Lower lobe of right lung (tissue), 2 donors: Measurements from ENCODE around the gene TOP2B. TPM values are rescaled to one million over a fixed set of nuclear protein-coding genes. Genes with fewer than 3 reads are reported as not detected.

Experiments
- ATAC-seq, 2 donors: fragments of 200-7000 bp; cut with Tn5 transposase; one replicate each; pipeline ENCODE4 v1.9.1; 2020 to 2022; ENCODE audit warnings: mild to moderate bottlenecking in 2 of 2, moderate library complexity in 2 of 2
- DNase-seq: peaks from one replicate; pipeline ENCODE4 v3.0.0-alpha.2; 2020
- H3K27ac ChIP-seq: fragments of 200-600 bp; one replicate; pipeline ENCODE4 v1.8.0; 2022
- H3K27me3 ChIP-seq: fragments of 200-600 bp; one replicate; pipeline ENCODE4 v1.8.0; 2022; ENCODE audit warnings: low read depth
- H3K36me3 ChIP-seq: fragments of 200-600 bp; one replicate; pipeline ENCODE4 v1.8.0; 2022; ENCODE audit warnings: mild to moderate bottlenecking
- H3K4me1 ChIP-seq: fragments of 200-600 bp; one replicate; pipeline ENCODE4 v1.8.0; 2022
- H3K4me3 ChIP-seq: fragments of 200-600 bp; one replicate; pipeline ENCODE4 v1.8.0; 2022; ENCODE audit warnings: mild to moderate bottlenecking
- H3K9me3 ChIP-seq: fragments of 200-600 bp; one replicate; pipeline ENCODE4 v1.8.0; 2022
- intact Hi-C: fragments of 100-400 bp; cut with DNase I; formaldehyde crosslinking; loops from one replicate; pipeline ENCODE4 v1.11.0; 2022
- total RNA-seq: library from RNA; stranded (reverse); fragmentation: NEBNext Ultra II Directional; extraction: Animal tissue kit (Norgen Biotek cat#: 25700); gene quantifications from one replicate; pipeline ENCODE4 v1.2.1, GENCODE V29; 2021
- TF ChIP-seq, protein P1 (sequence below): fragments of 200-600 bp; IDR thresholded peaks from one replicate; pipeline ENCODE4 v1.8.0; 2022; ENCODE audit warnings: antibody characterized with exemption, mild to moderate bottlenecking
- donor health status: DM: no; HTN: yes; CAD: no; lungs with severe emphysema.

The TOP2B gene
- total RNA-seq, 1 donor from 2014 or later = 92.1 TPM

DNA sequence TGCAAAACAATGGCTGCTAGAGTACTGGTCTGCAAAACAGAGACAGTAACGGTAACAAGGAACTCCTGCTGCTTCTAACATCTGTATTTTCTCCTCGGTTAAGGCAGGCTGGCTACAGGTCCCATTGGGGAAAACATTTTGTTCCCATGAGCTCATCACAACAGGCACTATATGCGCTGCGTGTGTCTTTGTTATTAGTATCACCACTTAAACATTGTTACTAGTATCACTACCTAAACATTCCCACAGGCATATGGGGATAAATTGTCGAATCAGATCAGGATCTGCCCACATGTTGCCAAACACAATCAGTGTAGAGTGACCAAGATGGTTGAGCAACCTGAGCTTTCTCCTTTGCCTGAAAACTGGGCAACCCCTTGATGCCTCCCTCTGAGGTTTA lies 77.2 kb downstream of the TOP2B start:
- intact Hi-C loops = no loop called here
- TF ChIP-seq, protein P1, sequence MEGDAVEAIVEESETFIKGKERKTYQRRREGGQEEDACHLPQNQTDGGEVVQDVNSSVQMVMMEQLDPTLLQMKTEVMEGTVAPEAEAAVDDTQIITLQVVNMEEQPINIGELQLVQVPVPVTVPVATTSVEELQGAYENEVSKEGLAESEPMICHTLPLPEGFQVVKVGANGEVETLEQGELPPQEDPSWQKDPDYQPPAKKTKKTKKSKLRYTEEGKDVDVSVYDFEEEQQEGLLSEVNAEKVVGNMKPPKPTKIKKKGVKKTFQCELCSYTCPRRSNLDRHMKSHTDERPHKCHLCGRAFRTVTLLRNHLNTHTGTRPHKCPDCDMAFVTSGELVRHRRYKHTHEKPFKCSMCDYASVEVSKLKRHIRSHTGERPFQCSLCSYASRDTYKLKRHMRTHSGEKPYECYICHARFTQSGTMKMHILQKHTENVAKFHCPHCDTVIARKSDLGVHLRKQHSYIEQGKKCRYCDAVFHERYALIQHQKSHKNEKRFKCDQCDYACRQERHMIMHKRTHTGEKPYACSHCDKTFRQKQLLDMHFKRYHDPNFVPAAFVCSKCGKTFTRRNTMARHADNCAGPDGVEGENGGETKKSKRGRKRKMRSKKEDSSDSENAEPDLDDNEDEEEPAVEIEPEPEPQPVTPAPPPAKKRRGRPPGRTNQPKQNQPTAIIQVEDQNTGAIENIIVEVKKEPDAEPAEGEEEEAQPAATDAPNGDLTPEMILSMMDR = no peak

DNA sequence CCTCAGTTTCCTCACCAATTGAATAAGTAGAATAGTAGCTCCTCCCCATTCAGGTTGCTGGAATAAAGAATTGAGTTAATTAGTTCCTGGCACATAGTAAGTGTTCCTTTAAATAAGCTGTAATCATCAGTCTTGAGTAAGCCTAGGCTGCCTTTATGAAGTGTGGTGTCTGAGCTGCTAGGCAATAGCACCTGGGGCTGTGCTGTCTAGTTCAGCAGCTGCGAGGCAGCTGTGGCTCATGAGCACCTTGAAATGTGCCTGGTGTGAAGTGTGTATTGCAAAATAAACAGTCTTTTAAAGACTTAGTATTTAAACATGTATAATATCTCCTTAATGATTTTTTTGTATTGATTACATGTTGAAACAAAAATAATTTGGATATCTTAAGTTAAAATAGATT lies 77.6 kb downstream of the TOP2B start:
- no peak overlapping the region for H3K4me3 ChIP-seq
- H3K36me3 ChIP-seq = no peaks in the 10 kb centered on the region
- H3K27me3 ChIP-seq = no peaks in the 10 kb centered on the region
- DNase-seq (no peak), ATAC-seq (no peak)
- H3K4me1 ChIP-seq = no peaks in the 10 kb centered on the region
- intact Hi-C loops = no loop called here
- TF ChIP-seq, protein P1 = no peak
- no peak overlapping the region for H3K27ac ChIP-seq
- H3K9me3 ChIP-seq = no peaks in the 10 kb centered on the region

More for the DNA sequence above, 77.2 kb downstream of the TOP2B start:
- H3K9me3 ChIP-seq = no peaks in the 10 kb centered on the region
- no peak overlapping the region for H3K4me3 ChIP-seq
- no peak for DNase-seq
- no peak overlapping the region for H3K27ac ChIP-seq
- no peaks in the 10 kb centered on the region for H3K36me3 ChIP-seq
- no peak for ATAC-seq
- peaks cover 2% of the 10 kb centered on the region for H3K4me1 ChIP-seq
- H3K27me3 ChIP-seq = no peaks in the 10 kb centered on the region

DNA sequence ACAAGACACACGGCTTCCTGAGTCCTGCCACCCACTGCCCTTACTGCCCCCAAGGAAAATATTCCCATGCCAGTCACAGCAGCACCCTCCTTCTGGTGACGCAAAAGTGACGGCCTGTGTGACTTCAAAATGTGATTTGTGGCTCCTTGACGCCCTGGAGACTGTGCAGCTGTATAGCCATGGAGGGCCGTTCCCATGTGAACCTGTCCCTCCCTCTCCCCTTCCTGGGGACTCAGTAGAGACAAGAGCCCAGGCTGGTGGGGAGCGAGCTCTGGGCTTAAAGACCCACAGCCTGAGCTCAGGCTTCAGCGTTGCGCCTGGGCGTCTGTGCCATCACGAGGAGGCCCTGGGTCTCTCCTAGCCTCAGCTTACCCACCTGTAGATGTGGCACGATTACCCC lies 78.2 kb downstream of the TOP2B start:
- intact Hi-C loops = no loop called here
- Histone ChIP-seq H3K27me3 (no peaks in the 10 kb centered on the region), H3K27ac (no peak overlapping the region), H3K4me3 (no peak overlapping the region), H3K36me3 (no peaks in the 10 kb centered on the region), H3K4me1 (no peaks in the 10 kb centered on the region), H3K9me3 (no peaks in the 10 kb centered on the region)
- TF ChIP-seq, protein P1 = no peak
- DNase-seq (no peak), ATAC-seq (no peak)

DNA sequence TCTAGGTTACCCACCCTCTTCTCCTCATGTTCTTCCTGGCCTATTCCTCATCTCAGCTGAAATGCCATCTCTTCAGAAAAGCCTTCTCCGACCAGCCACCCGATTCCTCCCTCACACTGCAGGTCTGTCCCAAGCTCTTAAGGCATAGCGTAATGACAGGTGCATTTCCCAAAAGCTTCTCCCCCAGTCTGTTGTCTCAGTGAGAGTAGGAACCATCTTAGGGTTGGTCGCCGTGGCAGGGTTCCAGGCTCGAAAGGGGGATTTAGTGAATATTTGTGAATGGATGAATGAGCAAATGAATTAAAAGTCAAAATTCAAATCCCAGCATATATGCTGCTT lies 78.6 kb downstream of the TOP2B start:
- Histone ChIP-seq H3K27me3 (no peaks in the 10 kb centered on the region), H3K4me1 (no peaks in the 10 kb centered on the region), H3K4me3 (no peak overlapping the region), H3K27ac (no peak overlapping the region), H3K36me3 (no peaks in the 10 kb centered on the region), H3K9me3 (no peaks in the 10 kb centered on the region)
- intact Hi-C loops = no loop called here
- TF ChIP-seq, protein P1 = no peak
- DNase-seq (no peak), ATAC-seq (no peak)

DNA sequence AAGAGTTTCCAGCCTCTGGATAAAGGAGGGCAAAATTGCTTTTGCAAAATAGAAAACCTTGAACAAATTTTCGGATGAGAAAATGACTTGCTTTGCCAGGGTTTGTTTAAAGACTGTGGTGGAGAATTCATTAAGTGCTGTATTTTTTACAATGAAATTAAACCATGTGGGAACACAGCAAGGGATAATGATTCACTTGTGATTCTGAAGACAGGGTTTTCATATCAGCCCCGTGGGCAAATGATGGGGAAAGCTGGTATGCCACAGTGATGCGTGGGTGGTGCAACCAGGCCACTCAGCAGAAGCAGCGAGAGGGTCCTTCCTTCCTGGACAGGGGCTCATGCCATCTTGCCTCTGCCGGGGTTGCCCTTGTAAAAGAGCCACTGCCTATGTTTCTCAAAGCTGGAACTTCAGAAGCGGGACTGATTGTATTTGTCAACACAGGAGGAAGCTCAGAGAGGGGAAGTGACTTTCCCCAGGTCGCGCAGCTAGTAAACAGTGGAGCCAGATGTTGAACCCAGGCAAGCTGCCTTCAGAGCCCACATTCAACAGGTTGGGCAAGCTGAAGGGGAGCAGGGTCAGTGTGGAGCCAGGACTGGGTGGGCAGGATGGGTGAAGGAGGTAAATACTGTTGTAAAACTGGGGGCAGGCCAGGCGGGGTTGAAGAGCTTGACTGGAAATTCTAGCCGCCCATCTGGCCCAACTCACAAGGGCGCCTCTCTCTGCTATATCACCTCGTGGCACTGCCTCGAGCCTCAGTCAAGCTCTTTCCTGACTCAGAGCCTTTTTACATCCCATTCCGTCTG lies 79.1 kb downstream of the TOP2B start:
- no peak for ATAC-seq
- no peak overlapping the region for H3K27ac ChIP-seq
- no peaks in the 10 kb centered on the region for H3K27me3 ChIP-seq
- no peaks in the 10 kb centered on the region for H3K4me1 ChIP-seq
- TF ChIP-seq, protein P1 = no peak
- no peak overlapping the region for H3K4me3 ChIP-seq
- peaks cover 4% of the 10 kb centered on the region for H3K36me3 ChIP-seq
- DNase-seq = no peak
- intact Hi-C loops = no loop called here
- no peaks in the 10 kb centered on the region for H3K9me3 ChIP-seq
